WTC11 (cell line): ENCODE data around the gene RPS4Y1.

Source experiments
- NR1H2 ChIP-seq: sonication (generic); formaldehyde crosslinking; IDR thresholded peaks from 2 replicates; pipeline ENCODE4 v1.9.0; 2021; ENCODE audit warnings: mild to moderate bottlenecking, moderate library complexity, missing genetic modification reagents
- ZNF138 ChIP-seq: sonication (generic); formaldehyde crosslinking; conservative IDR thresholded peaks from 2 replicates; pipeline ENCODE4 v1.8.1; 2022; ENCODE audit warnings: mild to moderate bottlenecking, moderate library complexity, missing genetic modification reagents

GRCh38 chrY:2857068-2857467, 15.7 kb downstream of the RPS4Y1 start:
- TF ChIP-seq ZNF138 (CRISPR knock-in tag) (no peak), NR1H2 (CRISPR knock-in tag) (no peak)
